GM18517 (cell line): ENCODE results near the gene UGGT2.
A peak's percentile ranks its signal among the peaks of the same experiment; 100 is the strongest.
"Not testable (repeated sequence)": the region's sequence is repeated elsewhere in the genome, so short reads cannot be mapped to it uniquely, and the experiment has no call there.

ENCODE experiments used
- ATAC-seq: cut with Tn5 transposase; IDR thresholded peaks from one replicate; pipeline ENCODE4 v1.9.1; 2021; ENCODE audit warnings: mild to moderate bottlenecking, moderate library complexity; ENCODE audit not compliant: unreplicated experiment

UGGT2 gene

DNA sequence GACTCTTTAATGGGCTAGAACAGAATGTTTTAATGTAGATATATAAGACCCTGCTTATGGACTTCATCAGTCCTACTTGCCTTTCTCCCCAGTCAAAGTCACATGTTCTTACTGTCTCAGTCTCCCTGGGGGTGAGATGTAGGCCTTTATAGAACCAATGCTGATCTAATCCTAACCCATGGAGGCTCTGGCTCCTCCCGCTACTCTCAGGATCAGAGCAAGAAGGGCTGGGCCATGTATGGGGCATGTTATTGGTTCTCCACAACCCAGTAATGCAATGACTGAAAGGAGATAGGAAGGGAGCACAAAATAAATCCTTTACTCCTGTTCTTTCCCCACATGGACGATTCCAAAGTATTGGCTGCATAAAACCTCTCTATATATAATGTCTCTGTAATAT is 82.3 kb downstream of the UGGT2 start:
- ATAC-seq = no peak

GRCh38 chr13:95968906-95969305 is 84.3 kb downstream of the UGGT2 start:
- no peak for ATAC-seq

GRCh38 chr13:95957331-95957730 is 95.9 kb downstream of the UGGT2 start:
- ATAC-seq = no peak

GRCh38 chr13:95956589-95957148 is 96.5 kb downstream of the UGGT2 start:
- ATAC-seq = no peak

DNA sequence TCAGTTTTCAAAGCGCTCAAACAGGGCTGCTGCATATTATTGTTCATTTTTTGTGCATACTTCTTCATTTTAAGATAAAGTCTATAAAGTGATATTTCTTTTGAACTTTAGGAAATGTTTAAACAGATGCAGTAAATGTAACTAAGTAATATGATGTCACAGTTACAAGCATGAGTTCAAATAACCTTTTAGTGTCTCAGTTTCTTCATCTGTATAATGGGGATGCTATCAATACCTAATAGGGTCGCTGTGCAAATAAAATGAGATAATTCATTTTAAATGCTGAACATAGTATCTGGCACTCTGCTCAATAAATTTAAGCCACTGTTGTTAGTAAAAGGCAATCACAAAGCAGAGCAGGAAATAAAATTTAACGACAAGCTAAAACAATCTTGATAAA is 97.5 kb downstream of the UGGT2 start:
- no peak for ATAC-seq

GRCh38 chr13:95955255-95955654 is 97.9 kb downstream of the UGGT2 start:
- peak; percentile 92 for ATAC-seq

GRCh38 chr13:95954266-95954665 is 98.9 kb downstream of the UGGT2 start:
- ATAC-seq = no peak

GRCh38 chr13:95950103-95950502 is 103.1 kb downstream of the UGGT2 start:
- no peak for ATAC-seq

DNA sequence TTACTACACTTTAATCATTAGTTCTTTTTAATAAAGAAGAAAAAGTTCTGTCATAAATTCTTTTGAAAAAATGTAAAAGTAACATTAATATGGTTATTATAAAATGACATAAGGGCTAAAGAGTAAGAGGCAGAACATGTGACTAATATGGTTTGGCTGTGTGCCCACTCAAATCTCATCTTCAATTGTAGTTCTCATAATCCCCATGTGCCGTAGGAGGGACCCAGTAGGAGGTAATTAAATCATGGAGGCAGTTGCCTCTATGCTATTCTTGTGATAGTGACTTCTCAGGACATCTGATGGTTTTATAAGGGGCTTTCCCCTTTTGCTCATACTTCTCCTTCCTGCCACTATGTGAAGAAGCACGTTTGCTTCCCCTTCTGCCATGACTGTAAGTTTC is 104.5 kb downstream of the UGGT2 start:
- ATAC-seq = no peak

DNA sequence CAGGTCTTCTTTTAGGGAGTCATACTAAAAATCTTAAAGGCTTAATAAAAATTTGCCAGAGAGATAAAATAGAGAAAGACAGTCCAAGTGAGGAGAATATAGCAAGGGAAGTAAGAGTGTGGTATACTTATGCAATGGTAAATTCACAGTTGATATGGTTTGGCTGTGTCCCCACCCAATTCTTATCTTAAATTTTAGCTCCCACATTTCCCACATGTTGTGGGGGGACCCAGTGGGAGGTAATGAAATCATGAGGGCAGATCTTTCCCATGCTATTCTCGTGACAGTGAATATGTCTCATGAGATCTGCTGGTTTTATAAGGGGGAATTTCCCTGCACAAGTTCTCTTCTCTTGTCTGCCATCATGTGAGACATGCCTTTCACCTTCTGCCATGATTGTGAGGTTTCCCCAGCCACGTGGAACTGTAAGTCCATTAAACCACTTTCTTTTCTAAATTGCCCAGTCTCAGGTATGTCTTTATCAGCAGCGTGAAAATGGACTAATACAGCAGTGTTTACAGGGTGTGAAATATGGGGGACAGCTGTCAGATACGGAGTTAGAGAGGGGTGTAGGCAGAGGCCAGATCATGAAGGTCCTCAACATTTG is 115.4 kb downstream of the UGGT2 start:
- no peak for ATAC-seq

GRCh38 chr13:95931300-95932025 is 121.7 kb downstream of the UGGT2 start:
- ATAC-seq = no peak

DNA sequence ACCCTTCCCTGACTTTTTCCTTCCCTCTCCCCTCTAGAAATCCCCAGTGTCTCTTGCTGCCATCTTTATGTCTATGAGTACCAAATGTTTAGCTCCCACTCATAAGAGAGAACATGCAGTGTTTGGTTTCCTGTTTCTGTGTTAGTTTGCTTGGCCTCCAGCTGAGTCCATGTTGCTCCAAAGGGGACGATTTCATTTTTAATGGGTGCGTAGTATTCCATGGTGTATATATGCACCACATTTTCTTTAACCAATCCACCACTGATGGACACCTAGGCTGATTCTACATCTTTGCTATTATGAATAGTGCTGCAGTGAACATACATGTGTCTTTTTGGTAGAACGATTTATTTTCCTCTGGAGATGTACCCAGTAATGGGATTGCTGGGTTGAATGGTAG is 123.8 kb downstream of the UGGT2 start:
- no peak for ATAC-seq

- ATAC-seq = not testable (repeated sequence)
Measured at GRCh38 chr13:95928367-95928906, 124.8 kb downstream of the UGGT2 start.

DNA sequence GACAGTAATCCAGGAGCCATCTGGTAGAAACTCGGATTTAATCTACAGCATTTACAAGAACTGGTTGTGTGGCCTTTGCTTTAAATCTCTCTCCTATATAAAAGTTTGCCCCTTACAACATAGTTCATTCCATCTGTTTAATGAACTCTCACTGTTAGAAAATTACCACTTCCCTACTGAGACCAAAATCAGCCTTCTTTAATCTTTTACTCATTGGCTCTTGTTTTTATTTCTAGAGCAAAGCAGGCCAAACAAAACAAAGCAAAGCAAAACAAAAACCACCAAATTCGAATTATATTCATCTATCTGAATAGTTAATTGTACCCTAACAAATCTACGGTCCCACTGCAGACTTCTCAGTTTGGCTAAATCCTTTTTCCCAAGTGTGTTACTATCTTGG is 127.0 kb downstream of the UGGT2 start:
- no peak for ATAC-seq

DNA sequence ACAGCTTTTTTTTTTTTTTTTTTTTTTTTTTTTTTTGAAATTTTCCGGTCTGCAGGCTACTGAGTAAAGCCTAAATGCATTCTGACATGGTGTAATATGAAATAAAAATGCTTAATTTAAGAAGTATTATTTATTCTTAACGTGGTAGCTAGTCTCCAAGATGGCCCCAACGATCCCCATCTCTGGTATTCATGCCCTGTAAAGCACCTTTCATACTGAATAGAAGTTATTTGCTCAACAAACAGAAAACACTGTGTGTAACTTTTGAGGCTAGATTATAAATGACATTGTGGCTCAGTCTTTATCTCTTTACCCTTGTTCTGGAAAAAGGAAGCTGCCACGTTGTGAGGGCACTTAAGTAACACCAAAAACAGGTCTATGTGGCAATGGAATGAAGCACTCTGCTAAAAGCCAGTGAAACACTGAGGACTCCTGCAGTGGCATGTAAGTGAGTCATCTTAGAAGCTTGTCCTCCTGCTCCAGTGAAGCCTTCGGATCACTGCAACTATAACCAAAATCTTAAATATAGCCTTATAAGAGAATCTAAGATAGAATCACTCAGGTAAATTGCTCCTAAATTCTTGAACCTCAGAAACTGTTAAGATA is 128.7 kb downstream of the UGGT2 start:
- no peak for ATAC-seq

DNA sequence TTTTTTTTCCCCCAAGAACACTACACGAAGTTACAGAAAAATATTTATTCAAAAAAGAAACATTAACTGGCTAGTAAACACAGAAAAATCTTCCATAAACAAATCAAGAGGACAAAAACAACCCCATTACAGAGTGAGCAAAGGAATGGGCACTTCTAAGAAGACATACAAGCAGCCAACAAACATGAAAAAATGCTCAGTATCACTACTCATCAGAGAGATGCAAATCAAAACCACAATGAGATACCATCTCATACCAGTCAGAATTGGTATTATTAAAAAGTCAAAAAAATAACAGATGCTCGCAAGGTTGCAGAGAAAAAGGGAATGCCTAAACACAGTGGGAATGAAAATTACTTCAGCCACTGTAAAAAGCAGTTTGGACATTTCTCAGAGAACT is 131.7 kb downstream of the UGGT2 start:
- peak; percentile 59 for ATAC-seq

DNA sequence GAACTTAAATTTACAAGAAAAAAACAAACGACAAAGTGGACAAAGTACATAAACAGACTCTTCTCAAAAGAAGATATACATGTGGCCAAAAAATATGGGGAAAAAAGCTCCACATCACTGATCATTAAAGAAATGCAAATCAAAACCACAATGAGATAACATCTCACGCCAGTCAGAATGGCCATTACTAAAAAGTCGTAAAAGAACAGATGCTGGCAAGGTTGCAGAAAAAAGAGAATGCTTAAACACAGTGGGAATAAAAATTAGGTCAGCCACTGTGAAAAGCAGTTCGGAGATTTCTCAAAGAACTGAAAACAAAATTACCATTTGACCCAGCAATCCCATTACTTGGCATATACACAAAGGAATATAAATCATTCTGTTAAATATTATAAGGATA is 132.7 kb downstream of the UGGT2 start:
- no peak for ATAC-seq

DNA sequence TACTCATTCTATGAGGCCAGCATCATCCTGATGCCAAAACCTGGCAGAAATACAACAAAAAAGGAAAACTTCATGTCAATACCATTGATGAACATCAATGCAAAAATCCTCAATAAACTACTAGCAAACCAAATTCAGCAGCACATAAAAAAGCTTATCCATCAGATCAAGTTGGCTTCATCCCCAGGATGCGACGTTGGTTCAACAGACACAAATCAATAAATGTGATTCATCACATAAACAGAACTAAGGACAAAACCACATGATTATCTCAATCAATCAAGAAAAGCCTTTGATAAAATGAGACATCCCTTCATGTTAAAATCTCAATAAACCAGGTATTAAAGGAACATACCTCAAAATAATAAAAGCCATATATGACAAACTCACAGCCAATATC is 134.3 kb downstream of the UGGT2 start:
- no peak for ATAC-seq

DNA sequence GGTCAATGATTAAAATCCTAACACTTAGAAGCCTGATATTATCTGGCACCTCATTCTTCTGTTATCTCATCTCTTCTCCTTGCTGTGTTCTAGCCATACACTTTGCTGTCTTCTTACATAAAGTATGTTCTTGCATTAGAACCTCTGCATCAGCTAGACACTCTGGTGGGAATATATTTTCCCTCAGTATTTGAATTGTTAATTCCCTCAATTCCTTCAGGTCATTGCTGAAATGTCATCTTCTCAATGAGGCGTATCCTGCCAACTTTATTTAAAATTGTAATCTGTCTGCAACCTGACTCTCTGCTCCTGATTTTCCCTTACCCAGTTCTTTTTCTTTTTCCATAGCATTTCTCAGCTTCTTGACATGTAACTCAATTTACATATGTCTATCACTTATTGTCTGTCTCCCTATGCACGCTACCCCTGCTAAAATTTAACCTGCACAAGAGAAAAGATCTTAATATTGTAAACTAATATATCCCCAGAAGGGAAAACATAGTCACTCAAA is 138.2 kb downstream of the UGGT2 start:
- no peak for ATAC-seq

- ATAC-seq = no peak
Measured at GRCh38 chr13:95906999-95907398, 146.2 kb downstream of the UGGT2 start.

DNA sequence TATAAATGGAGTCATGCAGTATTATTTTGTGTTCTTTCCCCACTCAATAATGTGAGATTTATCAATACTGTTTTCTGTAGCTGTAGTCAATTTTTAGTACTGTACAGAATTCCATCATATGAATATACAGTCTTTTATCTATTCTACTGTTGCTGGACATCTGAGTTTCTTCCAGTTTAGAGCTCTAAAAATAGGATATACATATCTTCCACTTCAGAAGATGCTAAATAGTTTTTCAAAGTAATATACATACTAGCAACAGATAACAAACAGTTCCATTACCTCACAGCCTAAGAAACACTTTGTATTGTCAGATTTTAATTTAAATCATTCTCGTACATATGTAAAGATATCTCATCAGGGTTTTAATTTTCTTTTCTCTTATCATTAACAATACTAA is 149.6 kb downstream of the UGGT2 start:
- ATAC-seq = no peak

DNA sequence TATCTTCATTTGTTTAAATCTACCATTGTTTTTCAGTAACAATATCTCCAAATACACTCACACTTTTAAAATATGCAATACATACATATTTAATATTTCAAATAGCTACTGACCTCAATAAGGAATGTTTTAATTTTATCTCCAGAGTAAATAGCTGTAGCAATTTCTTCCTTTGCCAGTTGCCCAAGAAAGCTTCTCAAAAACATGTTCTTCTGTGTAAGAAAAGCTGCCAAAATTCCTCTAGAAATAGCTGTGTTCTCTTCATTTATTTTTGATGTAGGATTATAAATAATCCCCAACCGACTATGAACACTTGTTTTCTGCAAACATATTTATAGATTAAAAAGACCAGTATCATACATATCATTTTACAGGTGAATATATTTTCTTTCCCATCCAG is 150.5 kb downstream of the UGGT2 start:
- ATAC-seq = no peak
